KMS-11 (cell line): Measurements from ENCODE around the gene PDE8A.
"Not testable (repeated sequence)": the region's sequence is repeated elsewhere in the genome, so short reads cannot be mapped to it uniquely, and the experiment has no call there.

Source experiments
- H2AFZ ChIP-seq: fragments of 200-600 bp; sonication (generic); 2 replicates; pipeline ENCODE4 v1.6.1; 2016; ENCODE audit warnings: antibody characterized with exemption, mixed run types, low read depth
- H3K27ac ChIP-seq: fragments of 200-600 bp; sonication (generic); 2 replicates; pipeline ENCODE4 v1.6.1; 2016; ENCODE audit warnings: mild to moderate bottlenecking, mixed run types
- H3K27me3 ChIP-seq: fragments of 200-600 bp; sonication (generic); 2 replicates; pipeline ENCODE4 v1.6.1; 2017; ENCODE audit warnings: mild to moderate bottlenecking, low read depth, mixed run types, moderate library complexity; ENCODE audit not compliant: insufficient read depth
- H3K36me3 ChIP-seq: fragments of 200-600 bp; sonication (generic); 2 replicates; pipeline ENCODE4 v1.6.1; 2017; ENCODE audit warnings: mild to moderate bottlenecking, mixed run types; ENCODE audit not compliant: insufficient read depth
- H3K4me1 ChIP-seq: fragments of 200-600 bp; sonication (generic); 2 replicates; pipeline ENCODE4 v1.6.1; 2016; ENCODE audit warnings: mild to moderate bottlenecking, low read depth, mixed run types; ENCODE audit not compliant: poor library complexity, severe bottlenecking
- H3K4me2 ChIP-seq: fragments of 200-600 bp; sonication (generic); 2 replicates; pipeline ENCODE4 v1.7.0; 2016; ENCODE audit warnings: mild to moderate bottlenecking, mixed run types
- H3K4me3 ChIP-seq: fragments of 200-600 bp; sonication (generic); IDR thresholded peaks from 2 replicates; pipeline ENCODE4 v1.6.1; 2017; ENCODE audit warnings: low read depth, low read length, mixed read lengths; ENCODE audit not compliant: insufficient read depth
- H3K79me2 ChIP-seq: fragments of 200-600 bp; sonication (generic); 2 replicates; pipeline ENCODE4 v1.6.1; 2016; ENCODE audit warnings: low read depth, mixed run types; ENCODE audit not compliant: insufficient read depth
- H3K9ac ChIP-seq: fragments of 200-600 bp; sonication (generic); 2 replicates; pipeline ENCODE4 v1.6.1; 2016; ENCODE audit warnings: mild to moderate bottlenecking, mixed run types
- H4K20me1 ChIP-seq: fragments of 200-600 bp; sonication (generic); 2 replicates; pipeline ENCODE4 v1.6.1; 2016; ENCODE audit warnings: mild to moderate bottlenecking, mixed run types; ENCODE audit not compliant: insufficient read depth
- CTCF ChIP-seq: fragments of 200-600 bp; sonication (generic); conservative IDR thresholded peaks from 2 replicates; pipeline ENCODE4 v1.6.1; 2017; ENCODE audit warnings: low read depth, mild to moderate bottlenecking, antibody characterized with exemption, low read length, moderate library complexity, mixed read lengths

Gene PDE8A

GRCh38 chr15:84996055-84996454 lies 14.4 kb downstream of the PDE8A start:
- Histone ChIP-seq H3K36me3 (no peaks in the 10 kb centered on the region), H2AFZ (no peak overlapping the region), H3K79me2 (0 out of 2 replicates have a peak, but pooled peaks cover 4% of the 10 kb centered on the region), H3K27ac (no peak overlapping the region), H3K4me3 (no peak overlapping the region), H3K4me1 (peaks cover 42% of the 10 kb centered on the region), H3K9ac (no peak overlapping the region), H3K4me2 (no peak overlapping the region), H3K27me3 (no peaks in the 10 kb centered on the region), H4K20me1 (no peaks in the 10 kb centered on the region)
- TF ChIP-seq CTCF = no peak

- not testable (repeated sequence) for H3K79me2 ChIP-seq, H2AFZ ChIP-seq, H3K36me3 ChIP-seq, H3K4me3 ChIP-seq, H3K9ac ChIP-seq, H3K27me3 ChIP-seq, H4K20me1 ChIP-seq, H3K4me2 ChIP-seq, H3K27ac ChIP-seq
- H3K4me1 ChIP-seq = peaks cover 49% of the 10 kb centered on the region
Observed at GRCh38 chr15:84996714-84997113, 15.1 kb downstream of the PDE8A start.

GRCh38 chr15:84997214-84997613 lies 15.6 kb downstream of the PDE8A start:
- H3K79me2 ChIP-seq, H3K4me2 ChIP-seq, H3K9ac ChIP-seq, H2AFZ ChIP-seq, H3K36me3 ChIP-seq, H3K4me3 ChIP-seq, H3K27ac ChIP-seq, H3K27me3 ChIP-seq, H4K20me1 ChIP-seq: not testable (repeated sequence)
- peaks cover 54% of the 10 kb centered on the region for H3K4me1 ChIP-seq

- no peak overlapping the region for H3K9ac ChIP-seq
- H3K4me3 ChIP-seq = no peak overlapping the region
- H2AFZ ChIP-seq = no peak overlapping the region
- H3K27ac ChIP-seq = peak overlapping the region; percentile 8; the same call in 1 of the 2 replicates
- H3K4me1 ChIP-seq = peaks cover 76% of the 10 kb centered on the region
- no peaks in the 10 kb centered on the region for H3K36me3 ChIP-seq
- TF ChIP-seq CTCF = no peak
- peaks cover 10% of the 10 kb centered on the region; the same call in 1 of the 2 replicates for H3K79me2 ChIP-seq
- H3K27me3 ChIP-seq = no peaks in the 10 kb centered on the region
- H4K20me1 ChIP-seq = no peaks in the 10 kb centered on the region
- H3K4me2 ChIP-seq = peak overlapping the region; percentile 27; the same call in 1 of the 2 replicates
Observed at GRCh38 chr15:85000189-85000864, 18.7 kb downstream of the PDE8A start.

- H2AFZ ChIP-seq = no peak overlapping the region
- no peak for TF ChIP-seq CTCF
- no peaks in the 10 kb centered on the region for H4K20me1 ChIP-seq
- H3K9ac ChIP-seq = no peak overlapping the region
- peaks cover 74% of the 10 kb centered on the region for H3K4me1 ChIP-seq
- H3K36me3 ChIP-seq = no peaks in the 10 kb centered on the region
- H3K27me3 ChIP-seq = no peaks in the 10 kb centered on the region
- H3K79me2 ChIP-seq = peaks cover 10% of the 10 kb centered on the region; the same call in 1 of the 2 replicates
- no peak overlapping the region for H3K4me3 ChIP-seq
- peak overlapping the region; percentile 27; the same call in 1 of the 2 replicates for H3K4me2 ChIP-seq
- no peak overlapping the region for H3K27ac ChIP-seq
Observed at GRCh38 chr15:85000937-85001336, 19.3 kb downstream of the PDE8A start.
